ENCODE data around the gene GALNS. TPM values are rescaled to one million over a fixed set of nuclear protein-coding genes. Genes with fewer than 3 reads are reported as not detected.
"Not testable (repeated sequence)": the region's sequence is repeated elsewhere in the genome, so short reads cannot be mapped to it uniquely, and the experiment has no call there.

GALNS gene
- total RNA-seq, 8 experiments from 2014 or later: 4.9 to 45.6 (median 17.4) TPM

DNA sequence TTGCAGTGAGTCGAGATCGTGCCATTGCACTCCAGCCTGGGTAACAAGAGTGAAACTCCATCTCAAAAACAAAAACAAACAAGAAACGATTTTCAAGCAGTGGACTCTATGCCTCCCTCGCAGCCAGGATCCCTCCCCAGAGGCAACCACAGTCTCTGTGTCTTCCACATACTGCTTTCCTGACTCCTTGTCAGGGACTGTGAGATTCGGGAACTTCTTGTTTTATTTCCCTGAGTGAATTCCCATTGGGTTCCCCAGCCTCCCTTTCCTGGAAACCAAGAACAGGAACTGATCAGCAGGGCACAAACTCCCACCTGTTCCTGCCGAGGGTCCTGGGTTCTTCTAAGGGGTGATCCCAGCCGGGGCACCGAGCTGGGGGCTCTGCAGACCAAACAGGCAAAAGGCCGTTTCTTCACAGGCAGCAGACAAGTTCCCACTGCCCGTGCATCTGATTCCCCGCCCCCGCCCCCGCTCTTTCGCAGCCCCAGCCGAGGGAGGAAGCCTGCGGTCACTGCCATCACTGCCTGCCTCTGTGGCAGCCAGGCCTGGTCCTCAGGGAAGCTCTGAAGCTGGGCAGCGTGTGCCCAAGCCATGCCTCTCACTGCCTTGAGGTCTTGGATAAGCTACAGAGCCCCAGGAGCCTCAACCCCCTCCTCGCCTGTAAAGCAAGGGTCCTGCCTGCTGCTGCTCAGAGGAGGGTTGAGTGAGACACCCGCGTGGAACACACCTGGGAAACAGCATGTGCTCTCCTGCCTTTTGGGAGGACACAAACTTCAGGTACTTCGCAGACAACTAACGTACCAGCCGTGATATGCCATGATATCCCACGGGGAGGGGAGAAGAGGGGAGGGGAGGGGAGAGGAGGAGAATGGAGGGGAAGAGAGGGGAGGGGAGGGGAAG is 66.2 kb downstream of the GALNS start:
- Histone ChIP-seq H3K4me1 (replicated peaks in 1 of 2) (peaks cover 0 to 19% of the 10 kb centered on the region in 2 donors), H3K27ac (no peak overlapping the region), H3K4me3 (no peak overlapping the region)
- WGBS, 10 experiments: 20 to 70% (median 44%) methylated on average over 1 to 7 of the region's 24 CpGs; no CpG with 5 or more reads in 4 of the 10 experiments
- ATAC-seq (replicated peaks in 6 of 8): peak in 5 of 8 experiments; percentile 14 to 30 (median 21)
- in situ Hi-C loops (cut with MboI; ENCODE audit: low pct_unique_long_range_greater_than_20kb in 2 of 9, low sequenced_read_pairs in 9 of 9, unreplicated experiment in 9 of 9): no loop called here

- no peak for ATAC-seq (replicated peaks in 6 of 8)
- Histone ChIP-seq H3K4me3 (no peak overlapping the region), H3K4me1 (replicated peaks in 1 of 2) (peaks cover 0 to 23% of the 10 kb centered on the region in 2 donors), H3K27ac (no peak overlapping the region)
- in situ Hi-C loops (cut with MboI; ENCODE audit: low pct_unique_long_range_greater_than_20kb in 2 of 9, low sequenced_read_pairs in 9 of 9, unreplicated experiment in 9 of 9): no loop called here
- 86 to 95% (median 89%) methylated on average over 5 of the region's 7 CpGs; no CpG with 5 or more reads in 7 of the 10 experiments for WGBS, 10 experiments
These were observed 67.2 kb downstream of the GALNS start for GRCh38 chr16:88789594-88789993.

- H3K4me3 ChIP-seq; in situ Hi-C loops (cut with MboI; ENCODE audit: low pct_unique_long_range_greater_than_20kb in 2 of 9, low sequenced_read_pairs in 9 of 9, unreplicated experiment in 9 of 9); H3K27ac ChIP-seq; ATAC-seq (replicated peaks in 6 of 8): not testable (repeated sequence)
- peaks cover 0 to 29% of the 10 kb centered on the region in 2 donors for H3K4me1 ChIP-seq (replicated peaks in 1 of 2)
- WGBS, 10 experiments: 78 to 100% (median 100%) methylated on average over 1 to 5 of the region's 8 CpGs; no CpG with 5 or more reads in 4 of the 10 experiments
These were observed 68.0 kb downstream of the GALNS start for GRCh38 chr16:88788749-88789148.

- no peak overlapping the region for H3K4me3 ChIP-seq
- no peak overlapping the region for H3K27ac ChIP-seq
- in situ Hi-C loops (cut with MboI; ENCODE audit: low pct_unique_long_range_greater_than_20kb in 2 of 9, low sequenced_read_pairs in 9 of 9, unreplicated experiment in 9 of 9): no loop called here
- peaks cover 0 to 26% of the 10 kb centered on the region in 2 donors for H3K4me1 ChIP-seq (replicated peaks in 1 of 2)
- 80 to 94% (median 92%) methylated on average over 2 to 9 of the region's 11 CpGs; no CpG with 5 or more reads in 3 of the 10 experiments for WGBS, 10 experiments
- ATAC-seq (replicated peaks in 6 of 8): no peak
These were observed 69.0 kb downstream of the GALNS start for GRCh38 chr16:88787579-88788314.

DNA sequence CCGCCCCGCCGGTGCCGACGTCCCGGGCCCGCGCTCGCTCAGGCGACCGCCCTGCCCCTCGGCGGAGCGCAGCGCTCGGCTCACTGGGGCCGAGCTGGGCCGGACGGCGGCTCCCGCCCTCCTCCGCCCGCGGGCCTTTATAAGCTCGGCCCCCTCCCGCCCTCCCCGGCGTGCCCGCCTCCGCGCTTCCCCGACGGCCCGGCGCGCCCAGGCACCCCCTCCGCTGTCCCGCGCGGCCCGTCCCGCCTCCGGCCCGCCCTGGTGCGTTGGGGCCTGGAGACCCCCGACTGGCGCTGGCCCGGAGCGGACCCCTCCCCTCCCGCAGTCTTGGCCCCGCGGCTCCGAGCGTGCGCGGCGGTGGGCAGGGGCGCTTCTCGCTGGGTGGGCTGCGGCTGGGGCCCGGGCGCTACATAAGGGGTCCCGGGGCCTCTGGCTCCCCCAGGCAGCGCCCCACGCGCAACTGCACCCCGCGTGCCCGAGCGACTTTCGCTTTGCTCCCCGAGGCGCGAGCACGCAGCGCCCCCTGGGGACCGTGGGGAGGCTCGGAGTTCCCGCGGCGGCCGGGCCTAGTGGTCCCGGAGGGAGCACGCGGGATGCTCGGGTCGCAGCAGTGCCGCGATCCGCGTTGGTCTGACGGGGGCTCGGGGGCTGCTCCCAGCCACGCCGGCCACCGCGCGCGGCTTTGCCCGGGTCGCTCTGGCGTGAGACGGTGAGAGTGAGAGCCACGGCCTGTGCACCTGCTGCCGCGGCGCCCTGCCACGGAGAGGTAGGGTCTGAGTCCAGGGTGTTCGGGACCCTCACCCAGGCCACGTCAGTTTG is 71.4 kb downstream of the GALNS start, which contains the start of gene PIEZO1:
Gene PIEZO1 (minus strand): TSS at position 115 of the 819 bp plus-strand sequence. CDS start 256 bp downstream, outside the sequence.
- Histone ChIP-seq H3K4me1 (replicated peaks in 1 of 2) (peaks cover 0 to 16% of the 10 kb centered on the region in 2 donors), H3K27ac (no peak within 1 kb of the TSS), H3K4me3 (peak within 1 kb of the TSS; percentile 23 to 36 (median 29))
- peak; percentile 30 to 73 (median 49) for ATAC-seq (replicated peaks in 6 of 8)
- 6 to 86% methylated on average over 1 to 7 of the region's 110 CpGs; no CpG with 5 or more reads in 8 of the 10 experiments for WGBS, 10 experiments
- in situ Hi-C loops (cut with MboI; ENCODE audit: low pct_unique_long_range_greater_than_20kb in 2 of 9, low sequenced_read_pairs in 9 of 9, unreplicated experiment in 9 of 9): no loop called here

DNA sequence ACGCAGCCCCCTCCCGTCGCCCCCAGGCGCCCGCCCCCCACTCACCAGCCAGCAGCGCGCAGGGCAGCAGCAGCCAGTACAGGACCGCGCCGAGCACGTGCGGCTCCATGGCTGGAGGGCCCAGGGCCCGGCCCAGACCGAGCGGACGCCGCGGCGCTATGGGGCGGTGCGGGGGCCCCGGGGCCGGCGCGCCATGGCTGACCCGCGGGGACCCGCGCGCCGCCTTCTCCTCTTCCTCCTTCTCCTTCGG is 72.0 kb downstream of the GALNS start:
- Histone ChIP-seq H3K4me1 (replicated peaks in 1 of 2) (peaks cover 0 to 20% of the 10 kb centered on the region in 2 donors), H3K27ac (no peak overlapping the region), H3K4me3 (peak overlapping the region; percentile 23 to 36 (median 29))
- in situ Hi-C loops (cut with MboI; ENCODE audit: low pct_unique_long_range_greater_than_20kb in 2 of 9, low sequenced_read_pairs in 9 of 9, unreplicated experiment in 9 of 9): no loop called here
- WGBS, 10 experiments: no CpG with 5 or more reads among the region's 32 CpGs
- ATAC-seq (replicated peaks in 6 of 8): peak; percentile 30 to 73 (median 60)

DNA sequence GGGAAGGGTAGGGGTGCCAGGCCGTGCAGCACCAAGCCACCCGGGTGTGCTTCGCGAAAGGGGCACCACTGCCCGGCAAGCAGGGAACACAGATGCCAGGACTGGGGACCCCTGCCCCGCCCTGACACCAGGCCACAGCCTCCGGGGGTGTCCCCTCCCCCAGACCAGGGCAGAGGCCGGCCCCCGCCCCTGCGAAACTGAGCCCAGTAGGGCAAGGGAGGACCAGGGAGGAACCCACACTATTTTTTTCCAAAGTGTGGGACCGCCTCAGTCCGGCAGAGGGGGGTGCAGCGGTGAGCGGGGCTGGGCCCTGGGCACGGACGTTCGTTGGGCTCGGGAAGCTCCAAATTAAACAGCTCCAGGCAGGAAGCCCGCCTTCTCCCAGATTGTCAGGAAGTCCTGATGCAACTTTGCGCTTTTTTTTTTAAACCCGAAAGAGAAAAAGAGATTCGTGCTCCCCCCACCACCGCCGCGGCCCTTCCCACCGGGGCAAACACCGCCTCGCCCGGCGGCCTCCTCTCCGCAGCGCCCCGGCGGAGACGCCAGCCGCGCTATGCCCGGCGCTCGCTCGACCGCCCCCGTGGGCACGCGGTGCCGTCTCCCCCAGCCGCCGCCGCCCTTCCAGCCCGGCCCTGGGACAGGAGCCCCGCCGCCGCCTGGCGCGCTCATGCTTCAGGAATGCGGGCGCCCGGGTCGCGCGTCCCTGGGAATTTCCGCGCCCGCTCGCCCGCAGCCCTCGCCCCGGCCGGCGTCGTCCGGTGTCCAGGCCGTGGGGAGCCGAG is 72.5 kb downstream of the GALNS start:
- no peak overlapping the region for H3K27ac ChIP-seq
- peaks cover 0 to 25% of the 10 kb centered on the region in 2 donors for H3K4me1 ChIP-seq (replicated peaks in 1 of 2)
- in situ Hi-C loops (cut with MboI; ENCODE audit: low pct_unique_long_range_greater_than_20kb in 2 of 9, low sequenced_read_pairs in 9 of 9, unreplicated experiment in 9 of 9): no loop called here
- ATAC-seq (replicated peaks in 6 of 8): peak; percentile 35 to 66 (median 56)
- 0 to 50% (median 23%) methylated on average over 2 to 7 of the region's 74 CpGs; no CpG with 5 or more reads in 6 of the 10 experiments for WGBS, 10 experiments
- peak overlapping the region; percentile 23 to 36 (median 29) for H3K4me3 ChIP-seq

DNA sequence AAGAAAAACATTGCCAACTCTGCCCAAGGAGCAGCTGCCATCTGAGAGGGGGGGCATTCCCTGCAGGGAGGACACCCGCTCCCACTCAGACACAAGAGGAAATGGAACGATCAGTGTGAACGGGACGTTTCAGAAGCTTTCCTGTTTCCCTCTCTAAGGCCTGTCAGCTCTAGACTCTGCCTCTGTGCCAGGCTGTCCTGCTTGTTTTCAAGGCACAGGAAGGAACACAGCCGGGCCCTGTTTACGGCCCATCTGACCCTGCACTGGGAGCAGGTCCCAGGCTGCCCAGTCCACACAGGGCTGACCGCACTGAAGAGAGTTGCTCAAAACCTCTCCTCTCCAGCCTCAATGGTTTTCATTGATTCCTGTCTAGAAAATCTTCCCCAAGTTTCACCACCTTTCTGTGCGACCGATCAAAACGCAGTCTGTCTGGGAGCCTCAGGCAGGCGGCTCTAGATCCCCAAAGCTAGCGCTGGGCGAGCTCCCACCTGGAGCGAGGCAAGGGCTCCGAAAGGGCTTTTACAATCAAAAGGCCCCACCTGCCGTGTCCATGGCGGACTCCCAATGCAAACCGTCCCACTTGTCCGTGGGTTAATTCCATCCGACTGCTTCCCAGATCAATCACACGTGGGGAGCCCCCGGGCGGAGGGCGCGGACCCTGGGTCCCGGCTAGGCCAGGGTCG is 73.2 kb downstream of the GALNS start:
- Histone ChIP-seq H3K4me3 (no peak overlapping the region), H3K4me1 (replicated peaks in 1 of 2) (peaks cover 0 to 27% of the 10 kb centered on the region in 2 donors), H3K27ac (no peak overlapping the region)
- in situ Hi-C loops (cut with MboI; ENCODE audit: low pct_unique_long_range_greater_than_20kb in 2 of 9, low sequenced_read_pairs in 9 of 9, unreplicated experiment in 9 of 9): no loop called here
- WGBS, 10 experiments: 0 to 100% (median 50%) methylated on average over 1 to 8 of the region's 27 CpGs; no CpG with 5 or more reads in 1 of the 10 experiments
- peak in 2 of 8 experiments; percentile 1 to 2 for ATAC-seq (replicated peaks in 6 of 8)

GRCh38 chr16:88782454-88783390 is 74.0 kb downstream of the GALNS start:
- in situ Hi-C loops (cut with MboI; ENCODE audit: low pct_unique_long_range_greater_than_20kb in 2 of 9, low sequenced_read_pairs in 9 of 9, unreplicated experiment in 9 of 9): no loop called here
- 62 to 82% (median 73%) methylated on average over 2 to 6 of the region's 16 CpGs; no CpG with 5 or more reads in 7 of the 10 experiments for WGBS, 10 experiments
- no peak overlapping the region for H3K4me3 ChIP-seq
- H3K4me1 ChIP-seq (replicated peaks in 1 of 2): peaks cover 1 to 32% of the 10 kb centered on the region in 2 donors
- no peak overlapping the region for H3K27ac ChIP-seq
- peak in 3 of 8 experiments; percentile 1 to 7 (median 3) for ATAC-seq (replicated peaks in 6 of 8)

- ATAC-seq (replicated peaks in 6 of 8): peak in 6 of 8 experiments; percentile 2 to 51 (median 28)
- no peak overlapping the region for H3K4me3 ChIP-seq
- 25 to 100% (median 80%) methylated on average over 3 to 14 of the region's 28 CpGs; no CpG with 5 or more reads in 2 of the 10 experiments for WGBS, 10 experiments
- in situ Hi-C loops (cut with MboI; ENCODE audit: low pct_unique_long_range_greater_than_20kb in 2 of 9, low sequenced_read_pairs in 9 of 9, unreplicated experiment in 9 of 9): no loop called here
- H3K27ac ChIP-seq: no peak overlapping the region
- peaks cover 2 to 35% of the 10 kb centered on the region in 2 donors for H3K4me1 ChIP-seq (replicated peaks in 1 of 2)
These were observed 75.3 kb downstream of the GALNS start for GRCh38 chr16:88781140-88782077.

All from motor neuron (in vitro differentiated cells).